ENCODE measurements around the gene CAMK2G. TPM values are rescaled to one million over a fixed set of nuclear protein-coding genes. Genes with fewer than 3 reads are reported as not detected.

Gene CAMK2G
- polyA plus RNA-seq, 1 of the 3 experiments (the other 2 are of a cell fraction) = 41.4 TPM

- no peak for DNase-seq
- CTCF ChIA-PET = interaction anchor here (0.5 to 5.3 kb wide), 3 partner anchors 40 to 106 kb away, joined by 3 to 25 read pairs (median 4); no protein-coding TSS in a partner anchor
Measured at GRCh38 chr10:73774637-73775036, 99.7 kb downstream of the CAMK2G start.

DNA sequence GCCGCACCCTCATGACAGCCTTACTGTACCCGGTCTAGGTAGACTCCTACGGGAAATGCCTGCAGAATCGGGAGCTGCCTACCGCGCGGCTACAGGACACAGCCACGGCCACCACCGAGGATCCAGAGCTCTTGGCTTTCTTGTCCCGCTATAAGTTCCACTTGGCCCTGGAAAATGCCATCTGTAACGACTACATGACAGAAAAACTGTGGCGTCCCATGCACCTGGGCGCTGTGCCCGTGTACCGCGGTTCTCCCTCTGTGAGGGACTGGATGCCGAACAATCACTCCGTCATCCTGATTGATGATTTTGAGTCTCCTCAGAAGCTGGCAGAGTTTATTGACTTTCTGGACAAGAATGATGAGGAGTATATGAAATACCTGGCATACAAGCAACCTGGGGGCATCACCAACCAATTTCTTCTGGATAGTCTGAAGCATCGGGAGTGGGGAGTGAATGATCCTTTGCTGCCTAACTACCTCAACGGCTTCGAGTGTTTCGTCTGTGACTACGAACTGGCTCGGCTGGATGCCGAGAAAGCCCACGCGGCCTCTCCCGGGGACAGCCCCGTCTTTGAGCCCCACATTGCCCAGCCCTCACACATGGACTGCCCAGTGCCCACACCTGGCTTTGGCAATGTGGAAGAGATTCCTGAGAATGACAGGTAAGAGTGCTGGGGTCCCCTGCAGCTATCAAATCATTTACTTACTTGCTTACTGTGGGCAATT is 101.0 kb downstream of the CAMK2G start:
- Histone ChIP-seq H4K20me1 (ENCODE audit: insufficient read depth) (peaks cover 9% of the 10 kb centered on the region; the same call in 1 of the 2 replicates), H3K79me2 (ENCODE audit: insufficient read depth) (peaks cover 51% of the 10 kb centered on the region), H3K27ac (ENCODE audit: low read depth in 2 of 2, low read length in 1 of 2) (peak overlapping the region; percentile 88 to 98), H3K36me3 (replicated peaks in 1 of 2; ENCODE audit: control insufficient read depth in 1 of 2, insufficient read depth in 2 of 2, low read length in 1 of 2) (peaks cover 39 to 41% of the 10 kb centered on the region in 2 experiments), H3K4me2 (peak overlapping the region; percentile 90), H3K4me1 (ENCODE audit: control insufficient read depth in 1 of 2, insufficient read depth in 2 of 2, low read depth in 1 of 2, low read length in 1 of 2) (peaks cover 16 to 30% of the 10 kb centered on the region in 2 experiments), H3K9me3 (no peaks in the 10 kb centered on the region), H3K9me2 (no peaks in the 10 kb centered on the region), H3F3A (replicated peaks; ENCODE audit: insufficient read depth) (peaks cover 33% of the 10 kb centered on the region), H3K27me3 (ENCODE audit: insufficient read depth) (no peaks in the 10 kb centered on the region), H3K9ac (peak overlapping the region; percentile 79), H2AFZ (ENCODE audit: low read depth) (no peak overlapping the region), H3K4me3 (ENCODE audit: low read depth in 2 of 2, low read length in 1 of 2) (peak overlapping the region; percentile 79 to 88)
- no peak for DNase-seq
- ChIA-PET CTCF (interaction anchor here (2.0 to 5.3 kb wide), 2 partner anchors 13 to 107 kb away, joined by 7 to 25 read pairs; partner anchors contain the start of gene ZSWIM8), POLR2A (interaction anchor here (1.0 to 3.0 kb wide), 7 partner anchors 8 to 277 kb away, joined by 3 to 29 read pairs (median 4); partner anchors contain the start of genes CHCHD1, PPP3CB, SEC24C and ZSWIM8)
- WGBS (ENCODE audit: low lambda C conversion rate) = 19% methylated on average over 12 of the region's 29 CpGs
- TF ChIP-seq MXI1 (IDR thresholded peaks at IDR 0.05; ENCODE audit: low read depth, low read length) (0 out of 2 replicates have a peak, but pooled peaks have one; percentile 7), IRF3 (IDR thresholded peaks at IDR 0.05; ENCODE audit: low read depth, low read length) (no peak)

More at GRCh38 chr10:73774637-73775036, 99.7 kb downstream of the CAMK2G start:
- Histone ChIP-seq H3K27ac (ENCODE audit: low read depth in 2 of 2, low read length in 1 of 2) (no peak overlapping the region), H3K9ac (0 out of 2 replicates have a peak overlapping the region, but pooled peaks have one; percentile 8), H3K4me1 (ENCODE audit: control insufficient read depth in 1 of 2, insufficient read depth in 2 of 2, low read depth in 1 of 2, low read length in 1 of 2) (peaks cover 16 to 30% of the 10 kb centered on the region in 2 experiments), H3K9me3 (no peaks in the 10 kb centered on the region), H3K36me3 (replicated peaks in 1 of 2; ENCODE audit: control insufficient read depth in 1 of 2, insufficient read depth in 2 of 2, low read length in 1 of 2) (peaks cover 30 to 41% of the 10 kb centered on the region in 2 experiments), H3K4me2 (peak overlapping the region; percentile 90), H3K27me3 (ENCODE audit: insufficient read depth) (no peaks in the 10 kb centered on the region), H3K4me3 (ENCODE audit: low read depth in 2 of 2, low read length in 1 of 2) (peak overlapping the region; percentile 0 to 60; a peak in 2 of 4 replicates), H3F3A (replicated peaks; ENCODE audit: insufficient read depth) (peaks cover 31% of the 10 kb centered on the region), H4K20me1 (ENCODE audit: insufficient read depth) (peaks cover 9% of the 10 kb centered on the region; the same call in 1 of the 2 replicates), H3K79me2 (ENCODE audit: insufficient read depth) (peaks cover 62% of the 10 kb centered on the region), H3K9me2 (no peaks in the 10 kb centered on the region), H2AFZ (ENCODE audit: low read depth) (no peak overlapping the region)
- WGBS (ENCODE audit: low lambda C conversion rate) = 54% methylated on average over 5 of the region's 5 CpGs
- no peak for TF ChIP-seq RCOR1 (IDR thresholded peaks at IDR 0.05; ENCODE audit: low read length)
- no peak for TF ChIP-seq RFX5 (IDR thresholded peaks at IDR 0.05; ENCODE audit: low read length)
- TF ChIP-seq RAD21 (IDR thresholded peaks at IDR 0.05; ENCODE audit: low read length) = peak; percentile 57
- TF ChIP-seq CTCF (IDR thresholded peaks at IDR 0.05) = peak; percentile 19; the same call in 1 of the 2 replicates
- TF ChIP-seq TAF1 (IDR thresholded peaks at IDR 0.05; ENCODE audit: borderline replicate concordance, low read depth, low read length) = no peak
- TF ChIP-seq, protein P1, sequence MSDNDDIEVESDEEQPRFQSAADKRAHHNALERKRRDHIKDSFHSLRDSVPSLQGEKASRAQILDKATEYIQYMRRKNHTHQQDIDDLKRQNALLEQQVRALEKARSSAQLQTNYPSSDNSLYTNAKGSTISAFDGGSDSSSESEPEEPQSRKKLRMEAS (IDR thresholded peaks at IDR 0.05; ENCODE audit: low read depth) = no peak
- POLR2A ChIA-PET = interaction anchor here (1.0 kb wide), 1 partner anchor 11 kb away, joined by 3 read pairs; no protein-coding TSS in a partner anchor
